GM21723 (cell line): ENCODE results near the gene CCDC70.
"Not testable (repeated sequence)": the region's sequence is repeated elsewhere in the genome, so short reads cannot be mapped to it uniquely, and the experiment has no call there.

Experiments used
- ATAC-seq: cut with Tn5 transposase; IDR thresholded peaks from one replicate; pipeline ENCODE4 v1.9.1; 2021; ENCODE audit warnings: mild to moderate bottlenecking, moderate library complexity; ENCODE audit not compliant: unreplicated experiment

The CCDC70 gene

DNA sequence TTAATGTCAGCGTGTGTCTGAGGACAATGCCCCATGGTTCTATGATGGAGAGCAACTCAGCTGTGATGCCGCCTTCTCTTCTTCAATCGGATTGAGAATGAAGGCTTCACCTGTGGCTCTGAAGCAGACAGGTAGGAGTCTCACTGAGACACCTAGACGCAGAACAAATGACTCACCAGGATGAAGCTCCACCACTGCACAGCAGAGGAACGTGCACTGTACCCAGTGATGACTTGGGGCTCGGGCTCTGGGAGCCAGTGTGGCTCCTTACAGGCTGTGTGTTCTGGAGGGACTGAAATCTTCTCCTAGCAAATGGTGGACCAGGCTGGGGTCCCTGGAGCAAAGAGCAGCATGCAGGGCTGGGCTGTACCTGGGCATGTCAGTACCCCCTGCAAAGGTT, 44.0 kb downstream of the CCDC70 start:
- ATAC-seq, result no peak

DNA sequence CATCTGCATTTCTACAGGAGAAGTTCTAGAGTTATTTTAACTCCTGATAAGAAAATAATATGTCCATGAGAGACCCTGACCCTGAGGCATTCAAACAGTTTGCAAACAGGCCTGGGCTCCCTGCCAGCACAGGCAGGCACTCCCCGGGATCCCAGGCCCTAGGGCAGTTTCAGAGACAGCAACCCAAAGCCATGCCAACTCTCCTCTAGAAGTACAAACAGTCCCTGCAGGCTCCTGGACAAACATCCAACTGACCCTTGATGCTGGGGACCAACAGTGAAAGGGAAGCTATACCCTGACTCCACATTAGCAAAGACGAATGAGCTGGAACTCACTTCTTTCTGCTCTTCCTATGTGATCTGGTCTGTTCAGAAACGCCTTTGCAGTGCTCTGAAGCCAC, 44.8 kb downstream of the CCDC70 start:
- no peak for ATAC-seq

DNA sequence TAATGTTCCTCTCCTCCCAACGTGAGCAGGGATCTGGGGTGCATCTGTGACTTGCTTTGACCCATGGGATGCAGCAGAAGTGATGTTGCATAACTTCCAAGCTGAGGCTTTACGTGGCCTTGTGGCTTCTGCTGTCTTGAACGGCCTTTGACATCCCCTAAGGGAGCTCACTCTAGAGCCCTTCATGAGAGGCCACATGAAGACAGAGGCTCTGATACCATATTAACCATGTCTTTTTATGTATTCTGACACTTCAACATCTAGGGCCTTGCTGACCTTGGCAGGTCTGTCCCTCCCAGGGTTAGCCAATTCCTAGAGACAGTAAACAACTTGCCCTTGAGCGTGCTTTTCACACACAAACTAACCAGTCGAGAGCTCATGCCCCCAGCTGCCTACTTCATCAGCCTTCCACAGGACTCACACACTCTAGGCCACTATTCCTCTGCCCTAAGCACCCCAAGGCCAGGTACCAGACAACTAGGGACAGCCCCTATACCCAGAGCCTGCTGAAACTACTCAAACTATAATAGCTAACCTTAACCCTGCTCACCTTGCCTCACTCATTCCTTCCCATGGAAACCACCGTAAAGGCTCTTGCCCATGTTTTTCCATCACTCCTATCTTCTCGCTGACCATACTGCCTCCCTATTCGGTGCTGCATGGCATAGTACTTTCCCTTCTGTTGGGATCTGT, 45.4 kb downstream of the CCDC70 start:
- ATAC-seq, result no peak

DNA sequence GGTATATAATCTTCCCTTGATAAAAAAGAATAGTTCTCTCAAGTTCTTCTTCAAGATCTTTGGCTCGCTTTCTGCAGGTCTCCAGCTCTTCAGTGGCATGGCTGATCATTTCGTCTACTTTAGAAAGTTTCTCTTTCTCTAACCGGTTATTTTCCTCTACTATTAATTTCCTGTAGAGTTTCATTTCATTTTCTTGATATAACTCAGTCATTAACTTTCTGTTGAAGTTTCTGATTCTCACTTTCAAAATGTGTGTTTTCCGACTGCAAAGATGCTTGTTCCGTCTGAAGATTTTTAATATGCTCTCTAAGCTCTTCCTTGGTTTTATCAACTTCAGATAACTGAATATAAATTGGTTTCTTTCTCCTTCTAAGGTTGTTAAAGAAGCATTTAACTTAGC, 47.5 kb downstream of the CCDC70 start:
- ATAC-seq, result not testable (repeated sequence)

DNA sequence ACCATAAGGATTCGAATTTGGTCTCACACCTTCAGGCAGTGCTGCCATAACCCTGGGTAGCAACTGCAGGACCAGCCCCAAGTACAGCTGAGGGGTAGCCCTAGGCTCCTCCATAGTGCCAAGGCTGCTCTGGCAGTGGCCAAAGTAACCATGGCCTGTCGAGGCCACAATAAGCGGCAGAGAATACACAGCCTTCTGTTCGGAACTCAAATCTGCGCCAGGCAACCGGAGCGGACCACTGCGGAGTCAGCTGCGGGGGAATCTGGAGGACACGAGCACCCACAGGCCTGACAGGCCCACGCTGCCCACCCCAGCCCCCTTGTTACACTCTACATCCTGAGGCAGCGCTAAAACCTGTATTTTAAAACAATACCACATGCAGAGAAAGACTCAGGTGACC, 48.7 kb downstream of the CCDC70 start:
- ATAC-seq, result no peak

DNA sequence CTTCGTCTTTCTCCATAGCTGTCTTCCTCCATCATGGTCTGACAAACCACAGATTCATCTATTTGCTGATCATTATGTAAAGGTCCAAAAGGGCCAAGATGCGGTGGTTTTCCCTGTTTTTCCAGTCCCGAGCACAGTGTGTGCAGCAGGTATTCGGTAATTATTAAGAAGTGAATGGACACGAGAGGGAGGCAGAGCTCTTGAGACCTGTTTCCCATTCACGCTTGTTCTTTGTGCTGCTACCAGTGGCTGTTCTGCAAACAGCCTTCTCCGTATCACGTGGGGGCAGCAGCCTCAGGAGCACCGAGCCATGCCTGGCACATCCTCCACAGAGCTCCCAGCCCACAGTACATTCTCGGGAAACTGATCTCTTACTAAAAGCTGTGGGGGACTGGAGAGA, 50.3 kb downstream of the CCDC70 start:
- ATAC-seq, result no peak

DNA sequence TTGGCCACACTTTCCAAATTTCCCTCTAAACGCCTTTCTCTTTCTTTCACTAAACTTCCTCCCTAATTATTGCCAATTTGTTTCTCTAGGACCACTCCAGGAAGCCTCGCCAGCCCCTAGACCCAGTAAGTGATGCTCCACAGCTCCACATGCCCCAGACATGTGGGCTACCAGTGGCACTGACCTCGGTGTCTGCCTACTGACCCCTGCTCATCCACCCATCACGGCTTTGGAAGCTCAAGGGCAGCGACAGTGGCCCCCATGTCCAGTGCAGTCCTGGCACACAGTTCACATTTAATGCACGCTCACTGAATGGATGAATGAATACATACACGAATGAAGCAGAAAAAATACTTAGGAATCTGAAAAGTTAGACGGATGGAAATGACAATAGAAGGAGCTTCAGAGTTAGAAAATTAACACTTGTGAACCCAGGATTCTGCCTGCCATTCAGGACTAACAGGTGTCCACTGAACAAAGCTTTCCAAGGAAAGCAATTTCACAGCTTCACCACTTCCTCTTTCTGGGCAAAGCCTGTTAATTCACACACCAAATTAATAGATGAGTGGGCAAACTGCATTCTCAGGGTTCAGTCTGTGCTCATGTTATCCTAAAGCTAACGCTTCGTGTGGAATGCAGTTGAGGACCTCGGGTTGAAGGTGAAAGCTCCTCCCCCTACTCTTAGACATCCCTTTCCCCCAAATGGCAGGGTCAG, 50.9 kb downstream of the CCDC70 start:
- no peak for ATAC-seq

DNA sequence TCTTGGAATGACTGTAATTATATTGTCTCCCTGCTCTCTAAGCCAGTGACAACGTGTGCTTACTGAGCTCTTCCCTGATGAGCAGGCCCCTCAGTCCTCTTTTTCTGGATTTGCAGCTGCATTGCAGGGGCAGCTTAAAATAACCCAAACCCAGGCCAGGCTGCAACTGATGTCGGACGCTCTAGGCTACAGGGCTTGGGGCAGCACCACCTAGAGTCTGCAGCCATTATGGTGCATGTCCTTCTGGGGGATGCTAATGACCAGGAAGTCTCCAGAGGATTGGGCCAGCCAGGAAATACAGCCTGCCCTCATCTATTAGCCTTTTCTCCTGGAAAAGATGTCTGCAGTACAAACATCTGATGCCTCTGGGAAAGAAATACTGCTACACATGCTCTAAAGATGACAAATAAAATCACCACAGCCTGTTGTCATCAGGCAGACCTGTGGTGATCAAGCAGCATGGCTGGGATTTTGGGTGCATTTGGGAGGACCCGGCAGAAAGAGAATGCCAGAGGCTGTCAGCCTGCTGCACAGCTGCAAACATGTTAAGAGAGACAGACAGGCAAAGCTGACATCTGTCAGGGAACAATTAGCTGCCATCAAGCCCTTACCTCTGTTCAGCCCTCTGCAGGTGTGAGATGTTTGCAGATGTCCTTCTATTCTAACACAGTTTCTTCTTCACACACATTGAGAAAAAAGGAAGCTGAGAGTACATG, 51.8 kb downstream of the CCDC70 start:
- ATAC-seq, result no peak

DNA sequence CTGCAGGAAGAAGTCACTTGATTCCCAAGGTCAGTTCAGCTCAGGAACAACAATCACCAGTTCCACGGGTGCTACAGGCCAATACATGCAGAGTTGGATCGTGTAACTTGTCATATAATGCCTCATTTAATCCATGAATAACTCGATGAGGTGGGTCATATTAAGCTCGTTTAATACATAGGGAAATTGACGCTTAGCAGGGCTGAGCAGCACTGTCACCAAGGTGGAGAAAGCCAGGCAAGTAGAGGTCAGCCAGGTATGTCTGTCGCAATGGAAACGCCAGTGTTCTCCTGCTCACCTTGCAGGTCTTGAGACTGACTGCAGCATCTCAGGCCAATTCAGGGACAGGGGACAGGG, 52.3 kb downstream of the CCDC70 start:
- no peak for ATAC-seq
